K562 (cell line): Measurements from ENCODE around the gene RAD1. TPM values are rescaled to one million over a fixed set of nuclear protein-coding genes. Genes with fewer than 3 reads are reported as not detected.

Experiments used
- ATAC-seq: fragments of 200-7000 bp; cut with Tn5 transposase; 3 replicates; pipeline ENCODE4 v1.9.1; 2020; ENCODE audit warnings: moderate library complexity
- BruUV-seq: library from RNA; stranded (reverse); fragments of 400-500 nt; replicated peaks from 2 replicates; lab custom pipeline; 2021; lab: Mats Ljungman, UMichigan
- CTCF ChIA-PET: fragments of 300-600 bp; formaldehyde crosslinking; extraction: SDS; loops from one replicate; lab custom pipeline; 2021; ENCODE audit warnings: low intra/inter-chr PET ratio; lab: Yijun Ruan, JAX
- POLR2A ChIA-PET: fragments of 300-600, 350-650 bp; sonication (Branson Sonifier 250); formaldehyde crosslinking; extraction: SDS; loops from one replicate; lab custom pipeline; 2021; ENCODE audit warnings: antibody characterized with exemption, inconsistent platforms; lab: Yijun Ruan, JAX
- DNase-seq, 4 experiments: peaks; one replicate each; pipeline versions ENCODE4 v3.0.0 to v3.0.0-alpha.2; 2011 to 2018; ENCODE audit warnings: low spot score in 3 of 4, mixed read lengths in 3 of 4; ENCODE audit errors: extremely low read depth in 1 of 4
- FAIRE-seq: peaks from 2 replicates; lab custom pipeline; 2011; peaks lifted over from hg19 to GRCh38; lab: Jason Lieb, UNC
- H2AFZ ChIP-seq: 2 replicates; pipeline ENCODE4 v1.6.0; 2011; ENCODE audit warnings: low read depth, low read length, control low read depth, inconsistent platforms
- H3K27ac ChIP-seq: fragments of 200-600 bp; 3 replicates; pipeline ENCODE4 v1.8.0; 2011; ENCODE audit warnings: low read depth, mild to moderate bottlenecking, control low read depth, inconsistent platforms, low read length, moderate library complexity, mixed read lengths; ENCODE audit errors: extremely low read depth
- H3K27me3 ChIP-seq, 2 experiments: fragments of 300-600 bp in 1 of 2; 2 replicates in 1 of 2; 3 replicates in 1 of 2; pipeline versions ENCODE4 v1.6.0 to v1.8.0; 2011; ENCODE audit warnings: inconsistent platforms in 2 of 2, low read length in 2 of 2, mild to moderate bottlenecking in 1 of 2, mixed read lengths in 1 of 2, moderate library complexity in 1 of 2; ENCODE audit not compliant: control insufficient read depth in 2 of 2, insufficient read depth in 2 of 2
- H3K36me3 ChIP-seq: fragments of 300-600 bp; 3 replicates; pipeline ENCODE4 v1.8.0; 2011; ENCODE audit warnings: mild to moderate bottlenecking, low read length, inconsistent platforms; ENCODE audit not compliant: control insufficient read depth, insufficient read depth
- H3K4me1 ChIP-seq, 2 experiments: fragments of 200-600 bp in 1 of 2; replicated peaks in 1 of 2; 2 replicates in 1 of 2; 3 replicates in 1 of 2; pipeline versions ENCODE4 v1.5.1 to v1.8.0; 2011; ENCODE audit warnings: inconsistent platforms in 2 of 2, low read length in 2 of 2, mild to moderate bottlenecking in 1 of 2, mixed read lengths in 1 of 2, moderate library complexity in 1 of 2; ENCODE audit not compliant: control insufficient read depth in 2 of 2, insufficient read depth in 2 of 2
- H3K4me2 ChIP-seq: 2 replicates; pipeline ENCODE4 v1.6.1; 2011; ENCODE audit warnings: low read length, control low read depth, inconsistent platforms, mixed read lengths; ENCODE audit not compliant: insufficient read depth
- H3K4me3 ChIP-seq: fragments of 200-600 bp; sonication (generic), shearing (Covaris generic); 2 replicates; pipeline ENCODE4 v1.5.1; 2016; ENCODE audit warnings: control low read depth, inconsistent platforms
- H3K79me2 ChIP-seq: fragments of 200-600 bp; 3 replicates; pipeline ENCODE4 v1.8.0; 2011; ENCODE audit warnings: low read length, inconsistent platforms; ENCODE audit not compliant: control insufficient read depth, insufficient read depth
- H3K9ac ChIP-seq, 2 experiments: 2 replicates each; pipeline versions ENCODE4 v1.6.0 to v1.6.1; 2011; ENCODE audit warnings: low read depth in 2 of 2, low read length in 2 of 2, control low read depth in 1 of 2, inconsistent platforms in 1 of 2, mild to moderate bottlenecking in 1 of 2, mixed read lengths in 1 of 2; ENCODE audit not compliant: insufficient read depth in 1 of 2
- H3K9me1 ChIP-seq: one replicate; pipeline ENCODE4 v1.6.0; 2011; ENCODE audit warnings: inconsistent platforms, mild to moderate bottlenecking, low read length, moderate library complexity; ENCODE audit not compliant: control insufficient read depth, insufficient read depth
- H3K9me3 ChIP-seq: replicated peaks from 2 replicates; pipeline ENCODE4 v1.5.1; 2011; ENCODE audit warnings: low read depth, low read length, inconsistent platforms; ENCODE audit not compliant: control insufficient read depth, insufficient read depth
- H4K20me1 ChIP-seq: replicated peaks from 2 replicates; pipeline ENCODE4 v1.6.1; 2011; ENCODE audit warnings: low read length, inconsistent platforms, mixed read lengths; ENCODE audit not compliant: control insufficient read depth, insufficient read depth
- ETV6 ChIP-seq, 3 experiments: fragments of 150-350 bp in 1 of 3; sonication (generic) in 1 of 3; formaldehyde crosslinking in 1 of 3; IDR thresholded peaks; 2 replicates each; pipeline versions ENCODE4 v1.6.1 to v1.8.0; 2014 to 2022; ENCODE audit warnings: borderline replicate concordance in 2 of 3, low read depth in 2 of 3, antibody characterized with exemption in 1 of 3, low read length in 1 of 3, mild to moderate bottlenecking in 1 of 3, missing genetic modification reagents in 1 of 3
- FOS ChIP-seq: IDR thresholded peaks from 3 replicates; pipeline ENCODE4 v1.6.1; 2011; ENCODE audit not compliant: insufficient read length; ENCODE audit errors: extremely low read depth
- HMBOX1 ChIP-seq: sonication (generic); IDR thresholded peaks from 2 replicates; pipeline ENCODE4 v1.6.1; 2016
- KDM5B ChIP-seq: fragments of 200-600 bp; sonication (generic); IDR thresholded peaks from 2 replicates; pipeline ENCODE4 v1.6.1; 2012; ENCODE audit warnings: low read depth, mild to moderate bottlenecking, moderate library complexity, low read length, control low read depth, inconsistent platforms; ENCODE audit not compliant: insufficient replicate concordance
- MCM5 ChIP-seq: fragments of 450-650 bp; IDR thresholded peaks from 2 replicates; pipeline ENCODE4 v1.6.1; 2016; ENCODE audit warnings: low read depth
- POLR2H ChIP-seq: IDR thresholded peaks from 2 replicates; pipeline ENCODE4 v1.6.1; 2016; ENCODE audit warnings: missing genetic modification characterization, low read depth, mild to moderate bottlenecking, control low read depth, missing compliant biosample characterization, moderate library complexity
- SPI1 ChIP-seq: IDR thresholded peaks from 2 replicates; pipeline ENCODE4 v1.6.1; 2011; ENCODE audit warnings: low read depth, low read length, control low read depth, borderline replicate concordance
- SUPT5H ChIP-seq: fragments of 450-650 bp; IDR thresholded peaks from 2 replicates; pipeline ENCODE4 v1.6.1; 2016
- ZNF384 ChIP-seq: IDR thresholded peaks from 2 replicates; pipeline ENCODE4 v1.6.1; 2012; ENCODE audit warnings: low read depth, low read length, improper control_type of control experiment
- WGBS: fragments of 100-300 bp; shearing (Covaris generic); methylation state at CpG from one replicate; pipeline ENCODE4 v1.1.6; 2016; ENCODE audit warnings: low coverage, mixed read lengths; ENCODE audit not compliant: insufficient coverage; ENCODE audit errors: missing lambda C conversion rate; 5-methylcytosine and 5-hydroxymethylcytosine counted together
- in situ Hi-C: fragments of 300-500 bp; cut with MboI; formaldehyde crosslinking; loops from 4 replicates; pipeline ENCODE4 v1.15.0; 2018; ENCODE audit warnings: inconsistent platforms, mixed read lengths
- intact Hi-C: fragments of 100-400 bp; cut with micrococcal nuclease; formaldehyde crosslinking; loops from 2 replicates; pipeline ENCODE4 v1.14.2; 2022
- polyA plus RNA-seq, 8 experiments: library from polyadenylated mRNA; depleted of rRNA in 4 of 8; stranded (reverse) in 5 of 8; unstranded in 3 of 8; fragments of >200 nt; fragmentation: Nextera tagmentation in 2 of 8; fragmentation: Illumina TruSeq in 1 of 8; extraction: Ambion mirVana in 2 of 8; extraction: Trizol in 1 of 8; gene quantifications; 2 replicates each; pipeline versions ENCODE4 v1.2.1 to v1.2.3, GENCODE V29; 2011 to 2014; ENCODE audit warnings: inconsistent platforms in 1 of 8, missing spikeins in 1 of 8
- total RNA-seq, 7 experiments: library from RNA; depleted of rRNA in 6 of 7; stranded (reverse); fragments of >200 nt in 6 of 7; fragmentation: Illumina TruSeq in 2 of 7; extraction: Trizol in 2 of 7; gene quantifications; 2 replicates each; pipeline versions ENCODE4 v1.2.1 to v1.2.3, GENCODE V29; 2011 to 2021; ENCODE audit warnings: low replicate concordance in 1 of 7

Gene RAD1
- total and polyA plus RNA-seq, 9 of the 15 experiments (the other 6 are each of a cell fraction or from before 2014, with no cell fraction given), result 44.5 to 148 (median 60.8) TPM

DNA sequence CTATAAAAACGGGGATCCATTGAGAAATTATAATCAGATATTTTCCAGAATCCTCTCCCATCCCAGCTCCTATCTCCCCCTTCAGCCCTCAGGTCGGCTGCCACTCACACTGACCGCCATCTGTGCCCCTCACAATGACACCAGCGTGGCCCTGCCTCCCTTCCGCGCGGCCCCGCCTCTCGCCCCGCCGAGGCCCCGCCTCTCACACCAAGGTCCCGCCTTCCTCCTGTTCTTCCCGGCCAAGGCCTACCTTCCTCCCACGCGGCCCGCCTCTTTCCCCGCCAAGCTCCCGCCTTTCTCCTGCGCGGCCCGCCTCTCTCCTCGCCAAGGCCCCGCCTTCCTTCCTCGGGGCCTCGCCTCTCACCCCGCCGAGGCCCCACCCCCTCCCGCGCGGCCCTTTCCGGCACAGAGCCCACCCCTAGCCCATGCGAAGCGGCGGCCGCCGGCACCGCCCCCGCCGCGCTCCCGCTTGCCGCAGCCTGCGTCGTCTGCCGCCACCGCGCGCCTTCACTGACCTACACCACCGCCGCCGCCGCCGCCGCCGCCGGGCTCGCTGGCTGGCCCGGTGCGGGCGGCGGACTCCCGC, 13.9 kb upstream of the RAD1 start, which contains the start of gene DNAJC21 (continued):
- TF ChIP-seq ETV6 (IDR thresholded peaks at IDR 0.05; ENCODE audit: borderline replicate concordance in 1 of 2, low read depth in 2 of 2, low read length in 1 of 2) (no peak), ETV6 (CRISPR knock-in tag; IDR thresholded peaks at IDR 0.05; ENCODE audit: borderline replicate concordance) (no peak)
- TF ChIP-seq, all 486 proteins: peak for 55

- intact Hi-C loops (no loop called here), in situ Hi-C loops (no loop called here)
- BruUV-seq, result no TSS peak
- H3K27ac ChIP-seq, result peak overlapping the region; percentile 47; the same call in 2 of the 3 replicates
- TF ChIP-seq FOS, result no peak
- TF ChIP-seq KDM5B, result peak; percentile 19
- peak; percentile 62 for TF ChIP-seq ZNF384
- TF ChIP-seq HMBOX1, result peak; percentile 65
- TF ChIP-seq POLR2H (tag), result peak; percentile 10; the same call in 1 of the 2 replicates
- TF ChIP-seq MCM5, result no peak
- TF ChIP-seq SUPT5H, result 0 out of 2 replicates have a peak, but pooled peaks have one; percentile 11
- peak; percentile 93 for TF ChIP-seq SPI1
- H4K20me1 ChIP-seq, result no peaks in the 10 kb centered on the region
- ATAC-seq (no peak), FAIRE-seq (no peak), DNase-seq (peak in 1 of 4 experiments; percentile 14)
- H3K27me3 ChIP-seq, result no peaks in the 10 kb centered on the region
- peak overlapping the region; percentile 79 for H3K4me2 ChIP-seq
- no peaks in the 10 kb centered on the region for H3K9me1 ChIP-seq
- peaks cover 69% of the 10 kb centered on the region for H3K79me2 ChIP-seq
- no peaks in the 10 kb centered on the region for H3K9me3 ChIP-seq
- peaks cover 16 to 30% of the 10 kb centered on the region in 2 experiments for H3K4me1 ChIP-seq
- no peak overlapping the region for H2AFZ ChIP-seq
- peaks cover 62% of the 10 kb centered on the region for H3K36me3 ChIP-seq
- WGBS, result 82% methylated on average over 5 of the region's 5 CpGs
- H3K9ac ChIP-seq, result peak overlapping the region in 1 of 2 experiments; percentile 38; a peak in 1 of 4 replicates
- ChIA-PET CTCF (no interaction called here), POLR2A (interaction anchor here (1.5 to 3.7 kb wide), 3 partner anchors 12 to 15 kb away, joined by 4 to 67 read pairs (median 22); partner anchors contain the start of genes BRIX1 and RAD1)
- H3K4me3 ChIP-seq, result no peak overlapping the region
Measured at GRCh38 chr5:34928267-34928666, 13.0 kb upstream of the RAD1 start.
